ENCODE measurements around the gene ITGA11. TPM values are rescaled to one million over a fixed set of nuclear protein-coding genes. Genes with fewer than 3 reads are reported as not detected.

ITGA11 gene
- total and polyA plus RNA-seq, 2 of the 4 experiments (the other 2 are of a cell fraction): 4.1 to 6.6 TPM

- no peak for TF ChIP-seq NFE2L2 (IDR thresholded peaks at IDR 0.05; ENCODE audit: low read depth, low read length)
- TF ChIP-seq MAZ (IDR thresholded peaks at IDR 0.05; ENCODE audit: borderline replicate concordance, low read depth, low read length): no peak
- TF ChIP-seq RAD21 (IDR thresholded peaks at IDR 0.05; ENCODE audit: low read length): no peak
- no peak for TF ChIP-seq CHD1 (IDR thresholded peaks at IDR 0.05; ENCODE audit: low read depth, low read length)
- TF ChIP-seq BHLHE40 (IDR thresholded peaks at IDR 0.05; ENCODE audit: low read depth, low read length): no peak
- TF ChIP-seq RCOR1 (IDR thresholded peaks at IDR 0.05; ENCODE audit: insufficient replicate concordance, low read length): no peak
- no peak for TF ChIP-seq RFX5 (IDR thresholded peaks at IDR 0.05; ENCODE audit: low read depth, low read length)
Observed at GRCh38 chr15:68305420-68305871, 126.5 kb downstream of the ITGA11 start (continued).

Data from IMR-90 (cell line).